GM20431 (cell line): ENCODE results near the gene EFNA3.

Source experiments
- in situ Hi-C: fragments of 300-500 bp; cut with MseI, MboI; formaldehyde crosslinking; loops from one replicate; pipeline ENCODE4 v1.15.0; 2020; ENCODE audit warnings: low sequenced_read_pairs; ENCODE audit not compliant: unreplicated experiment

EFNA3 gene

GRCh38 chr1:155064111-155064831, 14.4 kb upstream of the EFNA3 start:
- in situ Hi-C loops, result no loop called here

GRCh38 chr1:155064832-155065429, 13.7 kb upstream of the EFNA3 start:
- in situ Hi-C loops, result no loop called here

- in situ Hi-C loops, result no loop called here
Observed at GRCh38 chr1:155066777-155067176, 11.9 kb upstream of the EFNA3 start.

DNA sequence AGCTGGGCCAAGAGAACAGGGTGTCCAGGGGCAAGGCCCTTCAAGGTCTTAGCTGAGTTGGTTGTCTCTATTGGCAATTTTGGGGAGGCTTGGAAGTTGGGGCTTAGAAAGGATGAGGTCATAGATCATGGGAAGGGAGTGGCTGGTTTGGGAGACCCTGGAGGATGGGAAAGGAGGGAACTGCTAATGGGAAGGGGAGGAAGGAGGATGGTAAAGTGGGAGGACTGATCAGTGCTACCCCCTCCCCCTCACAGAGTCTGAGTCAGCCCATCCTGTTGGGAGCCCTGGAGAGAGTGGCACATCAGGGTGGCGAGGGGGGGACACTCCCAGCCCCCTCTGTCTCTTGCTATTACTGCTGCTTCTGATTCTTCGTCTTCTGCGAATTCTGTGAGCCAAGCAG, 10.0 kb upstream of the EFNA3 start:
- in situ Hi-C loops, result no loop called here

DNA sequence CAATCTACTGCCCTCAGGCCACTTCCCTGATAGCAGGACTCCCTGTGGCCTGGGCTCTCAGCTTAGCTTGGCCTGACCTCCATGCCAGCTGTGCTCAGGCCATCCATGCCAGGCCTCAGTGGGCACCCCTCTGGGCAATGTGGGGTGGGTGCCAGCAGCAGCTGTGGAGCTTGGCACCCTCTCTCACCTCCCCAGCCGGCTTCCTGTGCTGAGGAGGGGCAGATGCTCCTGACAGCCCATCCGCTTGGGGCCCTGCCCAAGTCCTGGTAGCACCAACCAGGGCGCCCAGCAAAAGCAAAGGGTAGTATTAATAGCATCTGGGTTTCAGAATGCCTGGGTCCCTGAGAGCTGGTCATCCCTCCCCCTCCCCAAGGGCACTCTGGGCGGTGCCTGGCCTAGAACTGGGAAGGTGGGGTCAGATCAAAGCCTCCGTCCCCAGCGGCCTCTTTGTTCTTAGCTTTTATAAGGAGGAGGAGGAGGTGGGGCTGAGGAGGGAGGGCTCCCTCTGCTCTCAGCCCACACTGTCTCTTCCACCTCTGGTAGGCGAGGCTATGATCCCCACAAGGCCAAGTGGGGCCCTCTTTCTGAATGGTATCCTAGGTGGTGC, 9.0 kb upstream of the EFNA3 start:
- in situ Hi-C loops, result no loop called here

DNA sequence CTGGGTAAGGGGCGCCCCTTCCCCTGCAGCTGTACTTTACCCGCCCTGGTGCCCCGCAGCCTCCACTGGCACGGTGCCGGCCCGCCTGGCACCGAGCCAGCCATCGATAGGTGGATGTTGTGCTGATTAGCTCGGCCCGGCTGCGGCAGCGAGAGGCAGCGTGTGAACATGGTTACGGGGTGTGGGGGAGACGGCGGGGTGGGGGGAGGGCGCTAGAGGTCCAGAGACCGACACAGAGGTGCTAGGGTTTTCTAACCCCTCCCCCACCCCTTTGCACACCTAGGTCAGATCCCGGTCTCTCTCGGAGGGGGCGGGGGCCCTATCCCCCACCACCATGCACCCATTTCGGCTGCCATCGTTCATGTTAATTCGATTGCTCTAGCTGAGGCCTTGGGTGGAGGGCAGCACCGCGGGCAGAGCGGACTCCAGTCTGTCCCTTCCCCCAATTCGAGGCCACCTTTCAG, 8.4 kb upstream of the EFNA3 start:
- in situ Hi-C loops, result no loop called here

DNA sequence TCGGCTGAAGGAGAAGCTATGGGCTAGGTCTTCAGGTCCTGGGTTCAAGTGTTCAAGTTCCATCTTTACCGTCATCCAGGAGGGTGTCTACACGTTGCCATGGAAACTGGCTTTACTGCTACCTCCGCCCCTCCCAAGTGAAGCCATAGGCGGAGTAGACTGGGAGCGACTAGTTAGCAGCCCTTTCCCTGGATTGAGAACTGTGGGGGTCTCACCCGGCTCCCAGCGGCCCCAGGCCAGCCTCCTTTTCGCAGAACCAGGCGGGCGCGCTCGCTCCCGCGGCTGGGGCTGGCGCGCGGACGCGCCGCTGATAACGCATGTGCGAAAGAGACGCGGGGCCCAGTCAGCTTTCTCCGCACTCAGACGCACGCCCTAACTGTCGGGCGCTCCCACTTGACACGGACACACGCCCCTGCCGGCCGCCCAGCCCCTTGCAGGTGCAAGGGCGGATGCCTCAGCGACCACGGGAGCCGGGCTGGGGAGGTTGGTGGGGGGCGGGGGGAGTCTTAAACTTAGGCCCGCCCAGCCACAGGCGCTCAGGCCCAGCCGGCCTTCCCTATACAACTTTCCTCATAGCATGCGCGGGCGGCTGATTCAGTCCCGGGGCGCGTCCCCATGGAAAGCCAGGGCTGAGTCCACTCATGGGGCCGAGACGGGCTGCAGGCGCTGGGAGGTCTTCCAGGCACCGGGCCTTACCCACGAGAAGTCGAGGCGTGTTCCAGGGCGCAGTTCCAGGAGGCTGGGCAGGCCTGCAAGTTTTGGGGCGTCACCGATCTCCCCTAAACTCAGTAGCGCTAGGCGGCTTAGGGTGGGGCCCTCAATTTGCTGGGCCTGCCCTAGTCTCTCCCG, 7.7 kb upstream of the EFNA3 start:
- in situ Hi-C loops, result no loop called here

DNA sequence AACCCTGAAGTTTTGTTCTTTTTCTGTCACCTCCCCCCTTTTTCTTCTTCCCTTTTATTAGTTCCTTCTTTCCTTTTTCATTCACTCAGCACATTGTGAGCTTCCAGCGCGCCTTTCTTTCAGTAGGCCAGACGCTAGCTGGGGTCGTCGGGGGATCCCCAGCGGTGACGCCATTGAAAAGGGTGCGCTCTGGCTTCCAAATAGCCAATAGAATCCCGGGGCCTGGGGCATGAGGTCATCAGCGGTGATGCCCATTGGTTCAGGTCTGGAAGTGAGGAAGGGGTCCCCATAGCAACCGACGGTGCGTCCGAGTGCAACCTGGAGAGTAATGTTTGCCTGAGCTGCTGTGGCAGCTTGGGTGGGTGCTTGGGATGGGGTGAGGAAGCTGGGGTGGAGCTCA, 6.9 kb upstream of the EFNA3 start:
- in situ Hi-C loops, result no loop called here

- in situ Hi-C loops, result no loop called here
Observed at GRCh38 chr1:155072531-155073289, 5.9 kb upstream of the EFNA3 start.

- in situ Hi-C loops, result no loop called here
Observed at GRCh38 chr1:155073377-155074242, 5.0 kb upstream of the EFNA3 start.

DNA sequence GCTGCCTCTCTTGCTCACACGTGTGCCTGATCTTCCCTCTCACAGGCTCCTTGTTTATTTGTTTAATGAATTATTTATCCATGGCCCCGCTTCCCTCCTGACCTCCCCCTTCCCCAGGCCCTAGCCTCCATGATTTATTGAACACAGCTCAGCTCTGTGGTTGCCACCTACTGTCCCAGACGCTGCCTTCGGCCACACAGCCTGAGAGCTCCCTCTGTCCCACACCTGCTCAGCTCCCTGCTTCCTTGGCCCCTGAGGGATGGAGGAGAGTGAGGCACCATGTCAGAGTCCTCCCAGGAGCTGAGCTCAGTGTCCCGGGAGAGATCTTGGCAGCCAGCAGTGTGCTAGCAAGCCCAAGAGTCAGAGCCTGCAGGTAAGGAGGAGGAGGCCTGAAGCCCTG, 3.1 kb upstream of the EFNA3 start:
- in situ Hi-C loops, result no loop called here

DNA sequence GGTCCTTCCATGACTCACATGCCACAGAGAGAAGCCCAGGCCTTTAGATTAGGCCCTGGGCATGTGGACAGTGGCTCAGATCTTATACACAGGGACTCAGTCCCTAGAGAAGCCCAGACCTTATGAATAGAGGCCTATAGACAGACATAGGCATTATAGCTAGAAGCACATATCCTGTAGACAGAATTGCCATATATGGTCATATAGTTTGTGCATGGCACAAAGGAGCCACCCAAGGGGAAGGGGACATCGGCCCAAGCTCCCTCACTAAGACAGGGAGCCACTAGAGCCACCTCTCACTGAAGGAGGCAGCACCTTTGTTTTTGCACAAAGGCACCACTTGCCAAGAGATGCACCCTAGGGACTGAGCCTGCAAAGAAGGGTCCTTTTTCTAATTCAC, 2.3 kb upstream of the EFNA3 start:
- in situ Hi-C loops, result no loop called here

GRCh38 chr1:155077346-155077745, 1.3 kb upstream of the EFNA3 start:
- in situ Hi-C loops, result no loop called here

DNA sequence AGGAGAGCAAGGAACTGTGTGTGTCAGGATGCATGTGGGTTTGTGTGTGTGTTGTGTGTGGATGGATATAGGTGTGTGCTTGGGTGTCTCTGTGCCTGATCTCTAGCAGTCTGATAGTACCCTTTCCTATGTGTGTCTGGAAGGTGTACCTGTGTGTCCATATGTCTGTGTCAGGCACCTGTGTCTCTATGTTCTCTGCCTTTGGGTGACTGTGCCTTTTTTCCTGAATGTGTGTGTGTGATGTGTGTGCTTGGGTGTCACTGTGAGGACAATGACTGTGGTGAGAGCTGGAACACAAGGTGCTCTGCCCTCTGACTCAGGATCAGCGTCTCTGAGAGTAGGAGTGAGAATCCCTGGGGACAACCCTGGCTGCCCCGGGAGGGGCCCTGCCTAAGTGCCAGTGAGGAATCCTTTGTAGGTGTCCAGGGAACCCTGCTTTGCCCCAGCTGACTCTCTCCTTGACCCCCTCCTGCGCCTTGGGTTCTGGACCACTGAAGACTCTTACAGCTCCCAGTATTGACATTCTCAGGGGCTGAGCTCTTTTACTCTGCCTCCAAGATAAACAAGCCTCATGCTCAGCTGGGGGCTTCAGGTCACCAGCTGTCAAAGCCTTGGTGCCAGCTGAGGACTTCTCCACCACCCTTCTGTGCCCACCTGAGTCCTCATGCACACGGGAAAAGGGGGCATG, 735 bp upstream of the EFNA3 start:
- in situ Hi-C loops, result no loop called here

DNA sequence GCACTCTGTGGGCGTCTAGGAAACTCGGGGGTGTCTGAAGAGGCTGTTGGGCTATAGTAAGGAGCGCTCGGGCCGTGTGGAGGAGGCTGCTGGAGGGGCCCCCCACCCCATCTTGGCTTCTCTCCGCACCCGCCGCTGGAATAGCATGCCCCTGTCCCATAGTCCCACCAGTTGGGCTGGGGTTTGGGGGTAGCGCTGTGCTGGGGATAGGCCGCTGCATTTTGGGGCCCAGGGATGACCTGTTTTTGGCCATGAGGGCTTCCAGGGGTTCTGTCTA, 511 bp downstream of the EFNA3 start:
- in situ Hi-C loops, result no loop called here

- in situ Hi-C loops, result no loop called here
Observed at GRCh38 chr1:155079487-155080311, 1.1 kb downstream of the EFNA3 start.

GRCh38 chr1:155080312-155081228, 1.9 kb downstream of the EFNA3 start:
- in situ Hi-C loops, result no loop called here
